Activated naive CD8-positive, alpha-beta T cell treated with anti-CD3 and anti-CD28 coated beads, Interleukin-2, amount 50 U/mL, for 24 hours (primary cell): ENCODE measurements around the gene DCDC1.
"Not testable (repeated sequence)": the region's sequence is repeated elsewhere in the genome, so short reads cannot be mapped to it uniquely, and the experiment has no call there.

Experiments used
- ATAC-seq: fragments of 150-1000 bp; cut with Tn5 transposase; one replicate; pipeline ENCODE4 v1.10.0; 2021
- DNase-seq: peaks from one replicate; pipeline ENCODE4 v3.0.0; 2021
- H3K27ac Mint-ChIP-seq: one replicate; pipeline ENCODE4 v1.8.0; 2021; ENCODE audit warnings: mild to moderate bottlenecking, mixed read lengths
- H3K27me3 Mint-ChIP-seq: one replicate; pipeline ENCODE4 v1.8.0; 2021; ENCODE audit warnings: mixed read lengths
- H3K36me3 Mint-ChIP-seq: one replicate; pipeline ENCODE4 v1.8.0; 2021; ENCODE audit warnings: low read depth, mixed read lengths
- H3K4me1 Mint-ChIP-seq: one replicate; pipeline ENCODE4 v1.8.0; 2021; ENCODE audit warnings: mixed read lengths
- H3K4me3 Mint-ChIP-seq: one replicate; pipeline ENCODE4 v1.8.0; 2021; ENCODE audit warnings: mild to moderate bottlenecking, moderate library complexity, mixed read lengths
- H3K9me3 Mint-ChIP-seq: one replicate; pipeline ENCODE4 v1.8.0; 2021; ENCODE audit warnings: mixed read lengths

The DCDC1 gene

DNA sequence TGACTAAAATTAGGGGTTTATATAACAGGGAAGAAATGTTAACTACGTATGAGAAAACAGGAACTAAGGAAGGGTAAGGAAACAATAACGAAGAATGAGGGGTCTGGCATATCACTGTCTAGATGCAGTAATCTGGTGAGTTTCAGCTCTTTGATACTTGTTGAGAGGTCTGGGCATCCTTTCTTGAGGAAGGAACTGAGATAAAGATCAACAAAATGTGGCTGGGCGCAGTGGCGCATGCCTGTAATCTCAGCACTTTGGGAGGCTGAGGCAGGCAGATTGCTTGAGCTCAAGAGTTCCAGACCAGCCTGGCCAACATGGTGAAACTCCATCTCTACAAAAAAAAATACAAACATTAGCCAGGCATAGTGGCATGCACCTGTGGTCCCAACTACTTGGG is 2.7 kb downstream of the DCDC1 start:
- no peak for ATAC-seq
- no peaks in the 10 kb centered on the region for H3K9me3 Mint-ChIP-seq
- H3K27ac Mint-ChIP-seq, result no peak overlapping the region
- H3K4me3 Mint-ChIP-seq, result no peak overlapping the region
- DNase-seq, result no peak
- H3K27me3 Mint-ChIP-seq, result no peaks in the 10 kb centered on the region
- H3K4me1 Mint-ChIP-seq, result peaks cover 38% of the 10 kb centered on the region
- peaks cover 2% of the 10 kb centered on the region for H3K36me3 Mint-ChIP-seq

- Mint-ChIP-seq H3K4me1 (peaks cover 13% of the 10 kb centered on the region), H3K9me3 (no peaks in the 10 kb centered on the region), H3K36me3 (no peaks in the 10 kb centered on the region), H3K27ac (no peak overlapping the region), H3K4me3 (no peak overlapping the region), H3K27me3 (no peaks in the 10 kb centered on the region)
- DNase-seq, result no peak
- ATAC-seq, result no peak
Measured at GRCh38 chr11:31361743-31362142, 7.8 kb downstream of the DCDC1 start.

GRCh38 chr11:31355817-31356216 is 13.7 kb downstream of the DCDC1 start:
- Mint-ChIP-seq H3K9me3 (no peaks in the 10 kb centered on the region), H3K4me1 (no peaks in the 10 kb centered on the region), H3K27me3 (peaks cover 5% of the 10 kb centered on the region), H3K36me3 (no peaks in the 10 kb centered on the region), H3K27ac (no peak overlapping the region), H3K4me3 (no peak overlapping the region)
- ATAC-seq (no peak), DNase-seq (no peak)

GRCh38 chr11:31355131-31355530 is 14.4 kb downstream of the DCDC1 start:
- peaks cover 5% of the 10 kb centered on the region for H3K27me3 Mint-ChIP-seq
- H3K4me1 Mint-ChIP-seq, result no peaks in the 10 kb centered on the region
- H3K4me3 Mint-ChIP-seq, result no peak overlapping the region
- no peak for DNase-seq
- H3K9me3 Mint-ChIP-seq, result no peaks in the 10 kb centered on the region
- no peaks in the 10 kb centered on the region for H3K36me3 Mint-ChIP-seq
- no peak for ATAC-seq
- H3K27ac Mint-ChIP-seq, result no peak overlapping the region

DNA sequence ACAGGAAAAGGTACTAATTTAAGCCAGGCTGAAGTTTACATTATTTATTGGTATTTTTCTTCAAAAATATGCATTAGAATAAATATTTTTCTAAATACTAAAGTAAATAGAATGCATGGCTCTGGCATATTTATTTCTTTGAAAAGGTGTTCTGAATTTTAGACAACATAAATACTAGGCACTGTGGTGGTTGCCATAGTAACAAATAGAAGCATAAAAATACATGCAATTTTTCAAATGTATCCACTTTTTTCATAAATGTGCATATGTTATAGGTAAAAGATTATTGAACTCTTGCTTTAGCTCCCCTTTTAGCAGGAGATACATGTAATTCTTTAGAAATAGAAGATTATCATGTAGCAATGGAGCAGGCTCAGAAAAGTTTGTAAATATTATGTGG is 18.4 kb downstream of the DCDC1 start:
- Mint-ChIP-seq H3K36me3 (no peaks in the 10 kb centered on the region), H3K4me3 (no peak overlapping the region), H3K27ac (no peak overlapping the region), H3K9me3 (no peaks in the 10 kb centered on the region), H3K27me3 (peaks cover 5% of the 10 kb centered on the region), H3K4me1 (no peaks in the 10 kb centered on the region)
- no peak for DNase-seq
- no peak for ATAC-seq

- no peaks in the 10 kb centered on the region for H3K36me3 Mint-ChIP-seq
- peak; percentile 7 for DNase-seq
- no peak for ATAC-seq
- H3K4me1 Mint-ChIP-seq, result no peaks in the 10 kb centered on the region
- H3K27ac Mint-ChIP-seq, result no peak overlapping the region
- no peak overlapping the region for H3K4me3 Mint-ChIP-seq
- peaks cover 14% of the 10 kb centered on the region for H3K27me3 Mint-ChIP-seq
- H3K9me3 Mint-ChIP-seq, result no peaks in the 10 kb centered on the region
Measured at GRCh38 chr11:31340903-31341572, 28.5 kb downstream of the DCDC1 start.

DNA sequence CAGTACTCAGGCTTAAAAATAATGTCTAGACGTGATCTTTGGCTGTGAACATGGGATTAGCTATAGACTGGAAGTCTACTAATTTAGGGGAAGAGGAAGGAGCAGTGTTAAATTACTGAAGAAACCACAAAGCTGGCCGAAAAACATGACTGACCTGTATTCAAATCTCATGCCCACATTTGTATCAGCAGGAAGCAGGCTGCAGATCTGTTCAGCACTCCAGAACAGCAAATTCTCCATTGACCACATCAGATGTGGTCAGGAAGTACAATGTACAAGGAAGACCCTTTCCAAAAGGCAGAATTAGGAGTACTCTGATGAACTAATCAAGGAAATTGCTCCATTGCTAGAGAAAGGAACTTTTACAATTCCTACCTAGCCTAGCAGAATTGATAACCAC is 31.7 kb downstream of the DCDC1 start:
- H3K27ac Mint-ChIP-seq, result no peak overlapping the region
- no peak overlapping the region for H3K4me3 Mint-ChIP-seq
- ATAC-seq (no peak), DNase-seq (no peak)
- H3K36me3 Mint-ChIP-seq, result no peaks in the 10 kb centered on the region
- H3K27me3 Mint-ChIP-seq, result peaks cover 14% of the 10 kb centered on the region
- no peaks in the 10 kb centered on the region for H3K9me3 Mint-ChIP-seq
- H3K4me1 Mint-ChIP-seq, result no peaks in the 10 kb centered on the region

DNA sequence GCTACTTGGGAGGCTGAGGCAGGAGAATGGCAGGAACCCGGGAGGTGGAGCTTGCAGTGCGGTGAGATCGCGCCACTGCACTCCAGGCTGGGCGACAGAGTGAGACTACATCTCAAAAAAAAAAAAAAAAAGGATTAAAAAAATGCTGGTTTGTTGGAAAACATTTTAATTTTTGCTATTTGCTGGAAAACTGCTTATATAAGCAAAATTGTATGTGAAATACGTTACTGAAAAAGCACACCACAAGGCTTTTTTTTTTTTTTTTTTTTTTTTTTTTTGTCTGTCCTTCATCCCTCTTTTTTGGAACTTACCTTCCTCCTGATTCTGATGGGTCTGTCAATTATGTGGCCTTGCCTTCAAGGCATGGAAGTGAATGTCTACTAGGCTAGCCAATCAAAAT is 40.8 kb downstream of the DCDC1 start:
- Mint-ChIP-seq H3K36me3 (no peaks in the 10 kb centered on the region), H3K9me3 (no peaks in the 10 kb centered on the region), H3K27me3 (peaks cover under 1% of the 10 kb centered on the region), H3K4me3 (no peak overlapping the region), H3K27ac (no peak overlapping the region), H3K4me1 (no peaks in the 10 kb centered on the region)
- no peak for DNase-seq
- ATAC-seq, result no peak

DNA sequence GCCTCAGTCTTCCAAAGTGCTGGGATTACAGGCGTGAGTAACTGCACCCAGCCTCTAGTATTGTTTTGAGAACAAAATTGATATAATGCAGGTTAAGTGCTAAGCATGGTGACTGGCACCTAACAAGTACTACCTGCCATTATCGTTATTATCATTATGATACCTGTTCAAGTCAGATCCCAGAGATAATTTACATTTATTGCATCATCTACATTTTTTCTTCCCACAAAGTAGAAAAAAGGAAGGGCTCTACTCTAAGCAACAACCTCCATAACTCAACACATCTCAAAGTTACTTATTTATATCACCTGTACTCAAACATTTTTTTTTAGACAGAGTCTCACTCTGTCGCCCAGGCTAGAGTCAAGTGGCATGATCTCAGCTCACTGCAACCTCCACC is 42.1 kb downstream of the DCDC1 start:
- H3K4me3 Mint-ChIP-seq, result no peak overlapping the region
- ATAC-seq (no peak), DNase-seq (no peak)
- no peaks in the 10 kb centered on the region for H3K27me3 Mint-ChIP-seq
- no peaks in the 10 kb centered on the region for H3K9me3 Mint-ChIP-seq
- no peaks in the 10 kb centered on the region for H3K36me3 Mint-ChIP-seq
- H3K4me1 Mint-ChIP-seq, result no peaks in the 10 kb centered on the region
- no peak overlapping the region for H3K27ac Mint-ChIP-seq

DNA sequence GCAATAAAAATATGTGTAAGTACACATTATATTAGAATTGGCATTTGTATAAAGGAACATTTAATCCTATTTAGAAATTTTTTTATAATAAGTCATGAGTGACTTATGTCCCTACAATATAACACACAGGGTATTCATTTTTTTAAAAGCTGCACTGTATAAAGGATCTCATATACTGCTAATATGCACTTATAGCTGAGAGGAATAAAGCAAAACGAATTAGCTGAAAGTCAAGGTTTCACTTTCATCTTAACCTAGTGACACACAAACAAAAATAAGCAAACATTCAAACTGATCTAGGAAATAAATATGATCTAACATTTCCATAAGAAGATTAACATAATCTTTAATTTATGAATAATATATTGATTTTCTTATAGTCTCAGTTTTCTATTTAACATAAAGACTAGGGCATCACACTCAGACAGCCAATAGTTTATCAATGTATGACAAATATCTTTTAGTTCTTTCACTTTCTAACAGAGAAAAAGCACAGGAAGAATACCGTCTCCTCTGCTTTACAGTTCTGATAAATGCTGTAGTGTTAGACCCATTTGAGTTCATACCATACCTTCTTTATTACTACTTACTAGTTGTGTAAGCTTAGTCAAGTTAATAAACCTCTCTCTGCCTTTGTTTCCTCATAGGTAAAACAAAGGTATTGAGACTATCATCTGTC is 42.9 kb downstream of the DCDC1 start:
- Mint-ChIP-seq H3K9me3 (no peaks in the 10 kb centered on the region), H3K27ac (no peak overlapping the region), H3K27me3 (no peaks in the 10 kb centered on the region), H3K36me3 (no peaks in the 10 kb centered on the region), H3K4me1 (no peaks in the 10 kb centered on the region), H3K4me3 (no peak overlapping the region)
- ATAC-seq (no peak), DNase-seq (no peak)

DNA sequence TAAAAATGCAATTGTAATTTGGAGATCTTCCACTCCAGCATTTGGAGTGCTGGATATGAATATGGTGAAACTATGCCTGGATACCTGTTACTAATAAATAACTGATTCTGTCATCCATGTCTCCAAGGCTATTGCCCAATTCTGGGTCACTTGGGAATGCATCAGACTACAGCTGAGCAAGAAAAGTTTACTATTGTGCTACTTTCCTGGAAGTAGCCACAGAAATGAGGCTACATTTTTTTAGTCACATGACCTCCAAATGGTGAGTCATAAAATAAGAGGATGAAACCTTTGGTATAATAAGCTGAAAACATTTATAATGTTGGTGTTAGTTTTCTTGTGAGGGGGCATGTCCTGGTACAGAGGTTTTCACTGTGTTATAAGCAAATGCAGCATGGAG is 44.4 kb downstream of the DCDC1 start:
- Mint-ChIP-seq H3K9me3 (no peaks in the 10 kb centered on the region), H3K4me3 (no peak overlapping the region), H3K4me1 (no peaks in the 10 kb centered on the region), H3K36me3 (no peaks in the 10 kb centered on the region), H3K27me3 (no peaks in the 10 kb centered on the region), H3K27ac (no peak overlapping the region)
- ATAC-seq (no peak), DNase-seq (no peak)

- Mint-ChIP-seq H3K9me3 (no peaks in the 10 kb centered on the region), H3K27me3 (no peaks in the 10 kb centered on the region), H3K36me3 (no peaks in the 10 kb centered on the region), H3K4me3 (no peak overlapping the region), H3K27ac (no peak overlapping the region), H3K4me1 (no peaks in the 10 kb centered on the region)
- ATAC-seq, result no peak
- no peak for DNase-seq
Measured at GRCh38 chr11:31323145-31323544, 46.4 kb downstream of the DCDC1 start.

DNA sequence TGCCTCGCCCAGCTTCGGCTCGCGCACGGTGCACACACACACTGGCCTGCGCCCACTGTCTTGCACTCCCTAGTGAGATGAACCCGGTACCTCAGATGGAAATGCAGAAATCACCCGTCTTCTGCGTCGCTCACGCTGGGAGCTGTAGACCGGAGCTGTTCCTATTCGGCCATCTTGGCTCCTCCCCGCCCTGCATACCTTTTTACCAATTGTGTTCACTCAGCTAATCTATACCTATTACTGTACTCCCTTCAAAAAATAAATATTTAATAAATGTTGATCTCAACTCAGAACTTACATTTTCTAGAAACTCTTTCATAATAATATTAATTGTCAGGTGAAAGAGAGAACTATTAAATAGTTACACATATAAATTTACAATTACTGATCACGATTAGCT is 48.0 kb downstream of the DCDC1 start:
- not testable (repeated sequence) for ATAC-seq, H3K36me3 Mint-ChIP-seq, H3K4me1 Mint-ChIP-seq, H3K4me3 Mint-ChIP-seq, H3K27me3 Mint-ChIP-seq, H3K27ac Mint-ChIP-seq, DNase-seq, H3K9me3 Mint-ChIP-seq

DNA sequence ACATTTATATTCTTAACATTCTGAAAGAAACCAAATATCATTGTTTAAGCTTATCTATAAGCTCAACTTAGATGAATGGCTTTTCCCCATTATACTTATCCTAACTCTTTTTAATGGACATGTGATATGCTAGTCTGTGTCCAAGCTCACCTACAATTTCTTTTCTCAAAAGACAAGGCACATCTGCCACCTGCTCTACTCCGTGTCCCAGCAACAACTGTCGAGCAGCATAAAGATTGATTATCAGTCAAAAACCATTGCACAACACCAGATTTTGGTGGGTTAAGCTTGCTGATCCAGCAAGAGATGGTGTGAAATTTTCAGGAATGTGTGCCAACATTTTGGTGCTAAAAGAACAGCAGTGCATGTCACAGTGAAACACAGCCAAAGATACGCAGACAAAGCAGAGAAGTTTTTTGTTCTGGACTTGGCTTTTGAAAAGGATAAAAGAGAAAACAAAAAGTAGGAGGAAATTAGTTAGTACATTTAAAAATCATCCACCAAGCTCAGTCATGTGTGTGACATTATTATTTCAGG is 65.8 kb downstream of the DCDC1 start:
- Mint-ChIP-seq H3K9me3 (no peaks in the 10 kb centered on the region), H3K4me3 (no peak overlapping the region), H3K4me1 (no peaks in the 10 kb centered on the region), H3K36me3 (no peaks in the 10 kb centered on the region), H3K27me3 (no peaks in the 10 kb centered on the region), H3K27ac (no peak overlapping the region)
- DNase-seq (no peak), ATAC-seq (no peak)
